ENCODE measurements around the gene TRAF6. TPM values are rescaled to one million over a fixed set of nuclear protein-coding genes. Genes with fewer than 3 reads are reported as not detected.
A peak's percentile ranks its signal among the peaks of the same experiment; 100 is the strongest.

TRAF6 gene
- total and polyA plus RNA-seq, 2 of the 13 experiments (the other 11 are each of a cell fraction or from before 2014, with no cell fraction given) = 3.3 to 5.9 TPM

DNA sequence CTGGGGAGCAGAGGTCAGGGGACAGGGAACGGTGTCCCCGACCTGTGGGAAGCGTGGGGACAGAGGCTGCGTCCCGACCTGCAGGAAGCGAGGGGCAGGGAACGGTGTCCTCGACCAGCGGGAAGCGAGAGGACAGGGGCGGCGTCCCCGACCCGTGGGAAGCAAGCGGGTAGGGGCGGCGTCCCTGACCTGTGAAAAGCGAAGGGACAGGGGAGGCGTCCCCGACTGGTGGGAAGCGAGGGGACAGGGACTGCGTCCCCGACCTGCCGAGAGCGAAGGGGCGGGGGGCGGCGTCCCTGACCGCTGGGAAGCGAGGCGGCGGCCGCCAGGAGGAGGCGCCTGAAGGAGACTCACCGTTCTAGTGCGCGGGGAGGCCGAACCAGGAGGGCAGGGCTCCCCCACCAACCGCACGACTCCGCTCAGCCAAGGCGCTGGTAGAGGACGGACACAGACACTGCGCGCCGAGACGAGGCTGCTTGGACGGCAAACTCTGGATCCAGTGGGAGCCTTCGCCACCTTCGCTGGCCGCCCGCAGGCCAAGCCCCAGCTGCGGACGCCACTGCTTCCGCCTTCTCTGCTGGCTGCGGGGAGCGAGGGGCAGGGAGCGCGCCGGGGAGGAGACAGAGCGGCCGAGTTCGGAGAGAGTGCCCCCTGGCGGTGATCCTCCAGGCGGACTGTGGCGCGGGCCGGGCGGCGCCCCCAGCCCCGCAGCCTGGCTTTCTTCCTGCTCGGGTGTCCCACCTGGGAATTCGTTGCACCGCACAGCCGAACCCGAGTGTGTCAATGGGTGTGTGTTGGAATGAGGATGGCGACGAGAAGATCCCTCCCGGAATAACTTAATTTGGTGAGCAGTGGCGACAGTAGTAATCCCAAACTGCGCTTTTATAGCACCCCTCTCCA is at the start of gene TRAF6 (continued):
- TF ChIP-seq ZNF737 (CRISPR knock-in tag; IDR thresholded peaks at IDR 0.05; ENCODE audit: borderline replicate concordance) (peak; percentile 66; the same call in 1 of the 2 replicates), THAP11 (CRISPR knock-in tag; IDR thresholded peaks at IDR 0.05) (peak; percentile 91), SCMH1 (CRISPR knock-in tag; IDR thresholded peaks at IDR 0.05; ENCODE audit: borderline replicate concordance) (no peak), GFI1 (CRISPR knock-in tag; IDR thresholded peaks at IDR 0.05; ENCODE audit: borderline replicate concordance) (peak; percentile 43; the same call in 1 of the 2 replicates), ZNF772 (CRISPR knock-in tag; IDR thresholded peaks at IDR 0.05) (peak; percentile 99), KLF16 (CRISPR knock-in tag; IDR thresholded peaks at IDR 0.05) (peak in 1 of 2 experiments; percentile 95; a peak in 2 of 4 replicates), YY1 (IDR thresholded peaks at IDR 0.05; ENCODE audit: insufficient read depth, insufficient replicate concordance, low read depth, low read length) (peak; percentile 71), HES4 (CRISPR knock-in tag; IDR thresholded peaks at IDR 0.05; ENCODE audit: borderline replicate concordance) (no peak; the same call in 1 of the 2 replicates), ZNF441 (CRISPR knock-in tag; IDR thresholded peaks at IDR 0.05; ENCODE audit: borderline replicate concordance) (peak; percentile 20; the same call in 1 of the 2 replicates), MYC (CRISPR knock-in tag; IDR thresholded peaks at IDR 0.05; ENCODE audit: borderline replicate concordance) (peak; percentile 82), BRCA1 (CRISPR knock-in tag; IDR thresholded peaks at IDR 0.05) (peak; percentile 91), RBAK (CRISPR knock-in tag; IDR thresholded peaks at IDR 0.05) (no peak; the same call in 1 of the 2 replicates), ZNF557 (CRISPR knock-in tag; IDR thresholded peaks at IDR 0.05) (peak; percentile 22; the same call in 1 of the 2 replicates)
- TF ChIP-seq, protein P1, sequence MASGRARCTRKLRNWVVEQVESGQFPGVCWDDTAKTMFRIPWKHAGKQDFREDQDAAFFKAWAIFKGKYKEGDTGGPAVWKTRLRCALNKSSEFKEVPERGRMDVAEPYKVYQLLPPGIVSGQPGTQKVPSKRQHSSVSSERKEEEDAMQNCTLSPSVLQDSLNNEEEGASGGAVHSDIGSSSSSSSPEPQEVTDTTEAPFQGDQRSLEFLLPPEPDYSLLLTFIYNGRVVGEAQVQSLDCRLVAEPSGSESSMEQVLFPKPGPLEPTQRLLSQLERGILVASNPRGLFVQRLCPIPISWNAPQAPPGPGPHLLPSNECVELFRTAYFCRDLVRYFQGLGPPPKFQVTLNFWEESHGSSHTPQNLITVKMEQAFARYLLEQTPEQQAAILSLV (CRISPR knock-in tag; IDR thresholded peaks at IDR 0.05; ENCODE audit: borderline replicate concordance) = peak; percentile 87; the same call in 1 of the 2 replicates
- TF ChIP-seq, protein P2, sequence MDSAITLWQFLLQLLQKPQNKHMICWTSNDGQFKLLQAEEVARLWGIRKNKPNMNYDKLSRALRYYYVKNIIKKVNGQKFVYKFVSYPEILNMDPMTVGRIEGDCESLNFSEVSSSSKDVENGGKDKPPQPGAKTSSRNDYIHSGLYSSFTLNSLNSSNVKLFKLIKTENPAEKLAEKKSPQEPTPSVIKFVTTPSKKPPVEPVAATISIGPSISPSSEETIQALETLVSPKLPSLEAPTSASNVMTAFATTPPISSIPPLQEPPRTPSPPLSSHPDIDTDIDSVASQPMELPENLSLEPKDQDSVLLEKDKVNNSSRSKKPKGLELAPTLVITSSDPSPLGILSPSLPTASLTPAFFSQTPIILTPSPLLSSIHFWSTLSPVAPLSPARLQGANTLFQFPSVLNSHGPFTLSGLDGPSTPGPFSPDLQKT (CRISPR knock-in tag; IDR thresholded peaks at IDR 0.05; ENCODE audit: borderline replicate concordance) = no peak
- TF ChIP-seq, protein P3, sequence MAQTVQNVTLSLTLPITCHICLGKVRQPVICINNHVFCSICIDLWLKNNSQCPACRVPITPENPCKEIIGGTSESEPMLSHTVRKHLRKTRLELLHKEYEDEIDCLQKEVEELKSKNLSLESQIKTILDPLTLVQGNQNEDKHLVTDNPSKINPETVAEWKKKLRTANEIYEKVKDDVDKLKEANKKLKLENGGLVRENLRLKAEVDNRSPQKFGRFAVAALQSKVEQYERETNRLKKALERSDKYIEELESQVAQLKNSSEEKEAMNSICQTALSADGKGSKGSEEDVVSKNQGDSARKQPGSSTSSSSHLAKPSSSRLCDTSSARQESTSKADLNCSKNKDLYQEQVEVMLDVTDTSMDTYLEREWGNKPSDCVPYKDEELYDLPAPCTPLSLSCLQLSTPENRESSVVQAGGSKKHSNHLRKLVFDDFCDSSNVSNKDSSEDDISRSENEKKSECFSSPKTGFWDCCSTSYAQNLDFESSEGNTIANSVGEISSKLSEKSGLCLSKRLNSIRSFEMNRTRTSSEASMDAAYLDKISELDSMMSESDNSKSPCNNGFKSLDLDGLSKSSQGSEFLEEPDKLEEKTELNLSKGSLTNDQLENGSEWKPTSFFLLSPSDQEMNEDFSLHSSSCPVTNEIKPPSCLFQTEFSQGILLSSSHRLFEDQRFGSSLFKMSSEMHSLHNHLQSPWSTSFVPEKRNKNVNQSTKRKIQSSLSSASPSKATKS (CRISPR knock-in tag; IDR thresholded peaks at IDR 0.05) = no peak
- TF ChIP-seq, protein P4, sequence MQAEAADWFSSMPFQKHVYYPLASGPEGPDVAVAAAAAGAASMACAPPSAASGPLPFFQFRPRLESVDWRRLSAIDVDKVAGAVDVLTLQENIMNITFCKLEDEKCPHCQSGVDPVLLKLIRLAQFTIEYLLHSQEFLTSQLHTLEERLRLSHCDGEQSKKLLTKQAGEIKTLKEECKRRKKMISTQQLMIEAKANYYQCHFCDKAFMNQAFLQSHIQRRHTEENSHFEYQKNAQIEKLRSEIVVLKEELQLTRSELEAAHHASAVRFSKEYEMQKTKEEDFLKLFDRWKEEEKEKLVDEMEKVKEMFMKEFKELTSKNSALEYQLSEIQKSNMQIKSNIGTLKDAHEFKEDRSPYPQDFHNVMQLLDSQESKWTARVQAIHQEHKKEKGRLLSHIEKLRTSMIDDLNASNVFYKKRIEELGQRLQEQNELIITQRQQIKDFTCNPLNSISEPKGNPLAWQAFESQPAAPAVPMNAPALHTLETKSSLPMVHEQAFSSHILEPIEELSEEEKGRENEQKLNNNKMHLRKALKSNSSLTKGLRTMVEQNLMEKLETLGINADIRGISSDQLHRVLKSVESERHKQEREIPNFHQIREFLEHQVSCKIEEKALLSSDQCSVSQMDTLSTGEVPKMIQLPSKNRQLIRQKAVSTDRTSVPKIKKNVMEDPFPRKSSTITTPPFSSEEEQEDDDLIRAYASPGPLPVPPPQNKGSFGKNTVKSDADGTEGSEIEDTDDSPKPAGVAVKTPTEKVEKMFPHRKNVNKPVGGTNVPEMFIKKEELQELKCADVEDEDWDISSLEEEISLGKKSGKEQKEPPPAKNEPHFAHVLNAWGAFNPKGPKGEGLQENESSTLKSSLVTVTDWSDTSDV (CRISPR knock-in tag; IDR thresholded peaks at IDR 0.05) = peak; percentile 76; the same call in 1 of the 2 replicates
- TF ChIP-seq, protein P5, sequence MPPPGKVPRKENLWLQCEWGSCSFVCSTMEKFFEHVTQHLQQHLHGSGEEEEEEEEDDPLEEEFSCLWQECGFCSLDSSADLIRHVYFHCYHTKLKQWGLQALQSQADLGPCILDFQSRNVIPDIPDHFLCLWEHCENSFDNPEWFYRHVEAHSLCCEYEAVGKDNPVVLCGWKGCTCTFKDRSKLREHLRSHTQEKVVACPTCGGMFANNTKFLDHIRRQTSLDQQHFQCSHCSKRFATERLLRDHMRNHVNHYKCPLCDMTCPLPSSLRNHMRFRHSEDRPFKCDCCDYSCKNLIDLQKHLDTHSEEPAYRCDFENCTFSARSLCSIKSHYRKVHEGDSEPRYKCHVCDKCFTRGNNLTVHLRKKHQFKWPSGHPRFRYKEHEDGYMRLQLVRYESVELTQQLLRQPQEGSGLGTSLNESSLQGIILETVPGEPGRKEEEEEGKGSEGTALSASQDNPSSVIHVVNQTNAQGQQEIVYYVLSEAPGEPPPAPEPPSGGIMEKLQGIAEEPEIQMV (CRISPR knock-in tag; IDR thresholded peaks at IDR 0.05; ENCODE audit: low read depth) = no peak; the same call in 1 of the 2 replicates

All from HepG2 (cell line).